ENCODE data around the gene FCHSD2.
A peak's percentile ranks its signal among the peaks of the same experiment; 100 is the strongest.

DNA sequence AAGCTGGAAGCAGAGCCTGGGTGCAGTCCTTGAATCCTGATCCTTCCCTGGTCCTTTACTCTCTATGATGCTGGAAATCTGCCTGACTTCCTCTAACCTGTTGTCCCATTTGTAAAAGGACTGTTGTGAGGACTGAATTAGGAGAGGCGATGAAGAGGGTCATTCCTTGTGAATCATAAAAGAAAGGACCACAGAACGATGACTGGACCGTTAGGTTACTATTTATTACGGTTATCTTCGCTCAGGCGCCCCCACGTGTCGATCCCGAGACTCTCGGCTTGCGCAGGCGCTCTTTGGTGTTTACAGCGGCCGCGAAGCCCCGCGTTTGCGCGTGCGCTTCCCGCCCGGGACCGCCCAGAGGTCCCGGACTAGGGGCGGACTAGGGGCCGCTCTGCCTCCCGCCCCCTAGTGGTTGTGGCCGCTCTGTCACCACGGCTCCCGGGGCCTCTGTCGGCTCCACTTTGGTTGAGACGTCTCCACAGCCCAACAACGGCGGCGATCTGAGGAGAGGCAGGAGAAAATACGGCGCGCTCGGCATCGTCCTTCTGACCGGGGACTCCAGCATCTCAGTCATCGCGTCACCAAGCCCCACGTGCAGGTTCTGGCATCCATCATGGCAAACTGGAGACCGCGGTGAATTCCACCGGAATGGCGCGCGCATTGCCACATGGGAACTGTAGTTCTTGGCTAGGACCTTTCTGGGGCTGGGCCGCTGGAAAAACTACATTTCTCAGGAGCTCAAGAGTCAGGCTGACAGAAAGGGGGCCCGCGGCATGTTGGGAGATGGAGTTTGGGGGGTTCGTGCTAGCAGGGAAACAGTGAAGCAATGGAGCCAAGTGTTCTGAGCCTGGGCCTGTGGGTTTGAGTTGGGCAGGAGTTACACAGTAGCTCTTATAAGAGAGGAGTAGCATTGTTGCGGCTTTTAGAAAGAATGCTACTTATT lies 348.4 kb downstream of the FCHSD2 start, which contains the start of gene STARD10:
- TF ChIP-seq, protein P1, sequence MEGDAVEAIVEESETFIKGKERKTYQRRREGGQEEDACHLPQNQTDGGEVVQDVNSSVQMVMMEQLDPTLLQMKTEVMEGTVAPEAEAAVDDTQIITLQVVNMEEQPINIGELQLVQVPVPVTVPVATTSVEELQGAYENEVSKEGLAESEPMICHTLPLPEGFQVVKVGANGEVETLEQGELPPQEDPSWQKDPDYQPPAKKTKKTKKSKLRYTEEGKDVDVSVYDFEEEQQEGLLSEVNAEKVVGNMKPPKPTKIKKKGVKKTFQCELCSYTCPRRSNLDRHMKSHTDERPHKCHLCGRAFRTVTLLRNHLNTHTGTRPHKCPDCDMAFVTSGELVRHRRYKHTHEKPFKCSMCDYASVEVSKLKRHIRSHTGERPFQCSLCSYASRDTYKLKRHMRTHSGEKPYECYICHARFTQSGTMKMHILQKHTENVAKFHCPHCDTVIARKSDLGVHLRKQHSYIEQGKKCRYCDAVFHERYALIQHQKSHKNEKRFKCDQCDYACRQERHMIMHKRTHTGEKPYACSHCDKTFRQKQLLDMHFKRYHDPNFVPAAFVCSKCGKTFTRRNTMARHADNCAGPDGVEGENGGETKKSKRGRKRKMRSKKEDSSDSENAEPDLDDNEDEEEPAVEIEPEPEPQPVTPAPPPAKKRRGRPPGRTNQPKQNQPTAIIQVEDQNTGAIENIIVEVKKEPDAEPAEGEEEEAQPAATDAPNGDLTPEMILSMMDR (IDR thresholded peaks at IDR 0.05; ENCODE audit: low read length), result peak; percentile 99
- TF ChIP-seq EZH2 (IDR thresholded peaks at IDR 0.05; ENCODE audit: borderline replicate concordance, low read length), result no peak

All from OCI-LY1 (cell line).